SK-N-SH (cell line): Measurements from ENCODE around the gene SETD3. TPM values are rescaled to one million over a fixed set of nuclear protein-coding genes. Genes with fewer than 3 reads are reported as not detected.

Source experiments
- CTCF ChIA-PET: fragments of 300-600, 350-600 bp; formaldehyde crosslinking; extraction: SDS; loops from one replicate; lab custom pipeline; 2021; lab: Yijun Ruan, JAX
- POLR2A ChIA-PET: fragments of 350-600 bp; sonication (Branson Sonifier 250); formaldehyde crosslinking; extraction: SDS; loops from one replicate; lab custom pipeline; 2020; ENCODE audit warnings: antibody characterized with exemption, inconsistent platforms; lab: Yijun Ruan, JAX
- DNase-seq: peaks from one replicate; pipeline ENCODE4 v3.0.0; 2012
- H2AFZ ChIP-seq: fragments of 200-600 bp; sonication (generic); 2 replicates; pipeline ENCODE4 v1.8.1; 2016; ENCODE audit warnings: antibody characterized with exemption, mild to moderate bottlenecking, low read depth
- H3F3A ChIP-seq: fragments of 200-600 bp; sonication (generic); replicated peaks from 2 replicates; pipeline ENCODE3; 2016; ENCODE audit warnings: antibody characterized with exemption, mild to moderate bottlenecking; ENCODE audit not compliant: insufficient read depth
- H3K27ac ChIP-seq, 2 experiments: fragments of 200-500 bp in 1 of 2; fragments of 200-600 bp in 1 of 2; sonication (Bioruptor generic) in 1 of 2; sonication (generic), shearing (Covaris generic) in 1 of 2; 2 replicates each; pipeline versions ENCODE4 v1.5.1 to v1.6.1; 2014 to 2016; ENCODE audit warnings: low read depth in 2 of 2, inconsistent platforms in 1 of 2, low read length in 1 of 2, mild to moderate bottlenecking in 1 of 2, mixed read lengths in 1 of 2
- H3K27me3 ChIP-seq: fragments of 200-600 bp; sonication (generic), shearing (Covaris generic); 2 replicates; pipeline ENCODE4 v1.6.1; 2016; ENCODE audit warnings: mixed run types; ENCODE audit not compliant: insufficient read depth
- H3K36me3 ChIP-seq, 2 experiments: fragments of 200-500 bp in 1 of 2; fragments of 200-600 bp in 1 of 2; sonication (Bioruptor generic) in 1 of 2; sonication (generic) in 1 of 2; replicated peaks in 1 of 2; 2 replicates each; pipeline versions ENCODE3 to v1.5.1; 2014 to 2016; ENCODE audit warnings: low read length in 1 of 2, mild to moderate bottlenecking in 1 of 2; ENCODE audit not compliant: insufficient read depth in 2 of 2, control insufficient read depth in 1 of 2
- H3K4me1 ChIP-seq, 2 experiments: fragments of 200-500 bp in 1 of 2; fragments of 200-600 bp in 1 of 2; sonication (Bioruptor generic) in 1 of 2; sonication (generic), shearing (Covaris generic) in 1 of 2; 2 replicates each; pipeline versions ENCODE4 v1.5.1 to v1.6.1; 2014 to 2016; ENCODE audit warnings: low read depth in 1 of 2, low read length in 1 of 2, mixed run types in 1 of 2; ENCODE audit not compliant: insufficient read depth in 2 of 2, control insufficient read depth in 1 of 2
- H3K4me2 ChIP-seq: fragments of 200-600 bp; sonication (generic), shearing (Covaris generic); 2 replicates; pipeline ENCODE4 v1.6.1; 2017; ENCODE audit warnings: mixed run types
- H3K4me3 ChIP-seq, 2 experiments: fragments of 200-500 bp in 1 of 2; fragments of 200-600 bp in 1 of 2; sonication (Bioruptor generic) in 1 of 2; sonication (generic), shearing (Covaris generic) in 1 of 2; 2 replicates each; pipeline versions ENCODE4 v1.5.1 to v1.8.1; 2014 to 2016; ENCODE audit warnings: low read depth in 2 of 2, inconsistent platforms in 1 of 2, low read length in 1 of 2, mild to moderate bottlenecking in 1 of 2, mixed read lengths in 1 of 2, moderate library complexity in 1 of 2
- H3K79me2 ChIP-seq: fragments of 200-600 bp; sonication (generic); 2 replicates; pipeline ENCODE4 v1.8.1; 2017; ENCODE audit warnings: mild to moderate bottlenecking; ENCODE audit not compliant: insufficient read depth
- H3K9ac ChIP-seq: fragments of 200-600 bp; sonication (generic); 2 replicates; pipeline ENCODE4 v1.6.1; 2017; ENCODE audit warnings: mixed run types
- H3K9me2 ChIP-seq: fragments of 200-600 bp; sonication (generic); 2 replicates; pipeline ENCODE4 v1.6.1; 2017; ENCODE audit warnings: mixed run types
- H3K9me3 ChIP-seq: fragments of 200-600 bp; sonication (generic); 2 replicates; pipeline ENCODE4 v1.6.1; 2017; ENCODE audit warnings: mixed run types, mild to moderate bottlenecking, moderate library complexity
- H4K20me1 ChIP-seq: fragments of 200-600 bp; sonication (generic); 2 replicates; pipeline ENCODE4 v1.6.1; 2017; ENCODE audit warnings: mild to moderate bottlenecking, mixed run types; ENCODE audit not compliant: insufficient read depth
- EZH2phosphoT487 ChIP-seq: fragments of 200-600 bp; sonication (generic); IDR thresholded peaks from 2 replicates; pipeline ENCODE4 v1.6.1; 2017; ENCODE audit warnings: low read depth, mixed run types, mild to moderate bottlenecking, antibody characterized with exemption, moderate library complexity, borderline replicate concordance
- FOSL2 ChIP-seq: IDR thresholded peaks from 2 replicates; pipeline ENCODE4 v1.4.0; 2012; ENCODE audit warnings: low read depth, mild to moderate bottlenecking, moderate library complexity, borderline replicate concordance
- GATA2 ChIP-seq: sonication (generic); formaldehyde crosslinking; IDR thresholded peaks from 2 replicates; pipeline ENCODE4 v1.5.0; 2020; ENCODE audit warnings: mild to moderate bottlenecking, missing genetic modification reagents
- JUND ChIP-seq: IDR thresholded peaks from 2 replicates; pipeline ENCODE4 v1.4.0; 2012
- MEF2A ChIP-seq: IDR thresholded peaks from 2 replicates; pipeline ENCODE4 v1.4.0; 2012; ENCODE audit warnings: low read depth, borderline replicate concordance
- MXI1 ChIP-seq: IDR thresholded peaks from 2 replicates; pipeline ENCODE4 v1.6.1; 2012; ENCODE audit warnings: mild to moderate bottlenecking, low read depth, low read length, improper control_type of control experiment
- POLR2AphosphoS5 ChIP-seq: IDR thresholded peaks from 2 replicates; pipeline ENCODE4 v1.6.1; 2012; ENCODE audit warnings: low read depth, low read length
- RAD21 ChIP-seq: IDR thresholded peaks from 2 replicates; pipeline ENCODE4 v1.6.1; 2012; ENCODE audit warnings: mild to moderate bottlenecking, low read length
- RCOR1 ChIP-seq: fragments of 150-350 bp; IDR thresholded peaks from 2 replicates; pipeline ENCODE4 v1.6.1; 2017; ENCODE audit warnings: antibody characterized with exemption, low read length
- TAF1 ChIP-seq: IDR thresholded peaks from 2 replicates; pipeline ENCODE4 v1.6.1; 2012; ENCODE audit warnings: low read depth, mild to moderate bottlenecking, low read length, moderate library complexity, borderline replicate concordance
- TCF12 ChIP-seq: IDR thresholded peaks from 2 replicates; pipeline ENCODE4 v1.4.0; 2012
- USF1 ChIP-seq: IDR thresholded peaks from 2 replicates; pipeline ENCODE4 v1.4.0; 2012; ENCODE audit warnings: low read depth, borderline replicate concordance
- WGBS: methylation state at CpG from one replicate; pipeline ENCODE4 v1.1.6; 2017; ENCODE audit warnings: low lambda C conversion rate; 5-methylcytosine and 5-hydroxymethylcytosine counted together
- polyA plus RNA-seq, 3 experiments: library from polyadenylated mRNA; depleted of rRNA; stranded (reverse); fragments of >200 nt; gene quantifications; 2 replicates each; pipeline ENCODE4 v1.2.3, GENCODE V29; 2012
- TF ChIP-seq, protein P1 (sequence below): IDR thresholded peaks from 2 replicates; pipeline ENCODE4 v1.4.0; 2012; ENCODE audit warnings: low read depth, borderline replicate concordance
- TF ChIP-seq, protein P2 (sequence below): fragments of 150-350 bp; IDR thresholded peaks from 2 replicates; pipeline ENCODE4 v1.6.1; 2016; ENCODE audit warnings: mild to moderate bottlenecking, low read depth, low read length
- TF ChIP-seq, protein P3 (sequence below): fragments of 200-600 bp; sonication (generic); IDR thresholded peaks from 2 replicates; pipeline ENCODE4 v1.6.1; 2017; ENCODE audit warnings: antibody characterized with exemption, mild to moderate bottlenecking, moderate library complexity
- TF ChIP-seq, protein P4 (sequence below): IDR thresholded peaks from 2 replicates; pipeline ENCODE4 v1.6.1; 2012; ENCODE audit warnings: mild to moderate bottlenecking, low read depth, low read length, moderate library complexity

The SETD3 gene
- polyA plus RNA-seq, 1 of the 3 experiments (the other 2 are of a cell fraction) = 19.1 TPM

- no peak overlapping the region for H3K4me2 ChIP-seq
- H3K9me3 ChIP-seq = no peaks in the 10 kb centered on the region
- H3F3A ChIP-seq = peaks cover 8% of the 10 kb centered on the region
- H3K27ac ChIP-seq = no peak overlapping the region
- no peak overlapping the region for H2AFZ ChIP-seq
- peaks cover 16% of the 10 kb centered on the region; the same call in 1 of the 2 replicates for H4K20me1 ChIP-seq
- no peaks in the 10 kb centered on the region for H3K9me2 ChIP-seq
- H3K79me2 ChIP-seq = peaks cover 11% of the 10 kb centered on the region; the same call in 1 of the 2 replicates
- H3K4me1 ChIP-seq = peaks cover 0 to 16% of the 10 kb centered on the region in 2 experiments; a peak in 1 of 4 replicates
- no peaks in the 10 kb centered on the region for H3K27me3 ChIP-seq
- ChIA-PET POLR2A (no interaction called here), CTCF (interaction anchor here (2.0 kb wide), 1 partner anchor 10 kb away, joined by 8 read pairs; no protein-coding TSS in a partner anchor)
- TF ChIP-seq FOSL2 (no peak), GATA2 (no peak), MEF2A (no peak), USF1 (no peak), TCF12 (no peak), EZH2phosphoT487 (no peak), TAF1 (no peak), RCOR1 (no peak)
- TF ChIP-seq, protein P1, sequence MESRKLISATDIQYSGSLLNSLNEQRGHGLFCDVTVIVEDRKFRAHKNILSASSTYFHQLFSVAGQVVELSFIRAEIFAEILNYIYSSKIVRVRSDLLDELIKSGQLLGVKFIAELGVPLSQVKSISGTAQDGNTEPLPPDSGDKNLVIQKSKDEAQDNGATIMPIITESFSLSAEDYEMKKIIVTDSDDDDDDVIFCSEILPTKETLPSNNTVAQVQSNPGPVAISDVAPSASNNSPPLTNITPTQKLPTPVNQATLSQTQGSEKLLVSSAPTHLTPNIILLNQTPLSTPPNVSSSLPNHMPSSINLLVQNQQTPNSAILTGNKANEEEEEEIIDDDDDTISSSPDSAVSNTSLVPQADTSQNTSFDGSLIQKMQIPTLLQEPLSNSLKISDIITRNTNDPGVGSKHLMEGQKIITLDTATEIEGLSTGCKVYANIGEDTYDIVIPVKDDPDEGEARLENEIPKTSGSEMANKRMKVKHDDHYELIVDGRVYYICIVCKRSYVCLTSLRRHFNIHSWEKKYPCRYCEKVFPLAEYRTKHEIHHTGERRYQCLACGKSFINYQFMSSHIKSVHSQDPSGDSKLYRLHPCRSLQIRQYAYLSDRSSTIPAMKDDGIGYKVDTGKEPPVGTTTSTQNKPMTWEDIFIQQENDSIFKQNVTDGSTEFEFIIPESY = no peak
- TF ChIP-seq, protein P2, sequence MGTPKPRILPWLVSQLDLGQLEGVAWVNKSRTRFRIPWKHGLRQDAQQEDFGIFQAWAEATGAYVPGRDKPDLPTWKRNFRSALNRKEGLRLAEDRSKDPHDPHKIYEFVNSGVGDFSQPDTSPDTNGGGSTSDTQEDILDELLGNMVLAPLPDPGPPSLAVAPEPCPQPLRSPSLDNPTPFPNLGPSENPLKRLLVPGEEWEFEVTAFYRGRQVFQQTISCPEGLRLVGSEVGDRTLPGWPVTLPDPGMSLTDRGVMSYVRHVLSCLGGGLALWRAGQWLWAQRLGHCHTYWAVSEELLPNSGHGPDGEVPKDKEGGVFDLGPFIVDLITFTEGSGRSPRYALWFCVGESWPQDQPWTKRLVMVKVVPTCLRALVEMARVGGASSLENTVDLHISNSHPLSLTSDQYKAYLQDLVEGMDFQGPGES = no peak
- TF ChIP-seq, all 33 proteins: peak for 0
- no peak overlapping the region for H3K9ac ChIP-seq
- 91% methylated on average over 12 of the region's 13 CpGs for WGBS
- no peak overlapping the region for H3K4me3 ChIP-seq
- DNase-seq = peak; percentile 27
- H3K36me3 ChIP-seq = peaks cover 5 to 44% of the 10 kb centered on the region in 2 experiments
Observed at GRCh38 chr14:99513946-99514551, 33.4 kb upstream of the SETD3 start.

GRCh38 chr14:99513183-99513694, 32.6 kb upstream of the SETD3 start:
- H3K4me3 ChIP-seq = no peak overlapping the region
- WGBS = 86% methylated on average over 6 of the region's 15 CpGs
- H3K79me2 ChIP-seq = 0 out of 2 replicates have a peak, but pooled peaks cover 5% of the 10 kb centered on the region
- H3K27ac ChIP-seq = no peak overlapping the region
- H4K20me1 ChIP-seq = 0 out of 2 replicates have a peak, but pooled peaks cover 13% of the 10 kb centered on the region
- H3K4me2 ChIP-seq = no peak overlapping the region
- CTCF ChIA-PET = interaction anchor here (0.8 to 2.0 kb wide), 3 partner anchors 11 to 94 kb away, joined by 3 to 8 read pairs (median 3); no protein-coding TSS in a partner anchor
- H3K27me3 ChIP-seq = no peaks in the 10 kb centered on the region
- H3K36me3 ChIP-seq = peaks cover 10 to 52% of the 10 kb centered on the region in 2 experiments
- peaks cover 8% of the 10 kb centered on the region for H3F3A ChIP-seq
- POLR2A ChIA-PET = no interaction called here
- H3K9me3 ChIP-seq = no peaks in the 10 kb centered on the region
- DNase-seq = no peak
- no peak overlapping the region for H2AFZ ChIP-seq
- no peak overlapping the region for H3K9ac ChIP-seq
- peaks cover 0 to 10% of the 10 kb centered on the region in 2 experiments; a peak in 1 of 4 replicates for H3K4me1 ChIP-seq
- no peaks in the 10 kb centered on the region for H3K9me2 ChIP-seq
- TF ChIP-seq POLR2AphosphoS5 (no peak), MXI1 (no peak), TAF1 (no peak), JUND (no peak), RAD21 (no peak), GATA2 (no peak)
- TF ChIP-seq, protein P3, sequence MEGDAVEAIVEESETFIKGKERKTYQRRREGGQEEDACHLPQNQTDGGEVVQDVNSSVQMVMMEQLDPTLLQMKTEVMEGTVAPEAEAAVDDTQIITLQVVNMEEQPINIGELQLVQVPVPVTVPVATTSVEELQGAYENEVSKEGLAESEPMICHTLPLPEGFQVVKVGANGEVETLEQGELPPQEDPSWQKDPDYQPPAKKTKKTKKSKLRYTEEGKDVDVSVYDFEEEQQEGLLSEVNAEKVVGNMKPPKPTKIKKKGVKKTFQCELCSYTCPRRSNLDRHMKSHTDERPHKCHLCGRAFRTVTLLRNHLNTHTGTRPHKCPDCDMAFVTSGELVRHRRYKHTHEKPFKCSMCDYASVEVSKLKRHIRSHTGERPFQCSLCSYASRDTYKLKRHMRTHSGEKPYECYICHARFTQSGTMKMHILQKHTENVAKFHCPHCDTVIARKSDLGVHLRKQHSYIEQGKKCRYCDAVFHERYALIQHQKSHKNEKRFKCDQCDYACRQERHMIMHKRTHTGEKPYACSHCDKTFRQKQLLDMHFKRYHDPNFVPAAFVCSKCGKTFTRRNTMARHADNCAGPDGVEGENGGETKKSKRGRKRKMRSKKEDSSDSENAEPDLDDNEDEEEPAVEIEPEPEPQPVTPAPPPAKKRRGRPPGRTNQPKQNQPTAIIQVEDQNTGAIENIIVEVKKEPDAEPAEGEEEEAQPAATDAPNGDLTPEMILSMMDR = no peak
- TF ChIP-seq, protein P4, sequence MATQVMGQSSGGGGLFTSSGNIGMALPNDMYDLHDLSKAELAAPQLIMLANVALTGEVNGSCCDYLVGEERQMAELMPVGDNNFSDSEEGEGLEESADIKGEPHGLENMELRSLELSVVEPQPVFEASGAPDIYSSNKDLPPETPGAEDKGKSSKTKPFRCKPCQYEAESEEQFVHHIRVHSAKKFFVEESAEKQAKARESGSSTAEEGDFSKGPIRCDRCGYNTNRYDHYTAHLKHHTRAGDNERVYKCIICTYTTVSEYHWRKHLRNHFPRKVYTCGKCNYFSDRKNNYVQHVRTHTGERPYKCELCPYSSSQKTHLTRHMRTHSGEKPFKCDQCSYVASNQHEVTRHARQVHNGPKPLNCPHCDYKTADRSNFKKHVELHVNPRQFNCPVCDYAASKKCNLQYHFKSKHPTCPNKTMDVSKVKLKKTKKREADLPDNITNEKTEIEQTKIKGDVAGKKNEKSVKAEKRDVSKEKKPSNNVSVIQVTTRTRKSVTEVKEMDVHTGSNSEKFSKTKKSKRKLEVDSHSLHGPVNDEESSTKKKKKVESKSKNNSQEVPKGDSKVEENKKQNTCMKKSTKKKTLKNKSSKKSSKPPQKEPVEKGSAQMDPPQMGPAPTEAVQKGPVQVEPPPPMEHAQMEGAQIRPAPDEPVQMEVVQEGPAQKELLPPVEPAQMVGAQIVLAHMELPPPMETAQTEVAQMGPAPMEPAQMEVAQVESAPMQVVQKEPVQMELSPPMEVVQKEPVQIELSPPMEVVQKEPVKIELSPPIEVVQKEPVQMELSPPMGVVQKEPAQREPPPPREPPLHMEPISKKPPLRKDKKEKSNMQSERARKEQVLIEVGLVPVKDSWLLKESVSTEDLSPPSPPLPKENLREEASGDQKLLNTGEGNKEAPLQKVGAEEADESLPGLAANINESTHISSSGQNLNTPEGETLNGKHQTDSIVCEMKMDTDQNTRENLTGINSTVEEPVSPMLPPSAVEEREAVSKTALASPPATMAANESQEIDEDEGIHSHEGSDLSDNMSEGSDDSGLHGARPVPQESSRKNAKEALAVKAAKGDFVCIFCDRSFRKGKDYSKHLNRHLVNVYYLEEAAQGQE = no peak
